ENCODE results near the gene ZCCHC14.

ZCCHC14 gene

DNA sequence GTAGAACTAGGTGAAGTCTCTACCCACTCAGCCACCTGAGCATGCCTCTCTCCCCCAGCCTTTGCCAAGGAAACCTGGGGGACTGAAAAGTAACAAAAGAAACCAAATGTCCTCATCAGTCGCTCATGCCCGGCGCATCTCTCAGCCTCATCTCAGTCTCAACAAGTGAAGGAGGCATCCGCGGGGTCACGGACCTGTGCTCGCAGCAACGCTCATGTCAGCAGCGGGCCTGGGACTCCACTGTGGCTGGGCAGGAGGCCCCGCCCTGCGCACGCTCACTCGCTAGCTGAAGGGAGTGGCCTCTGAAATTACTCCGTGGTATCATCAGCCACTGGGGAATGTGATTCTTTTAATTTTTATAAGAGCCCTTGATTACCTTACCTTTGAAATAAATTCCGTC lies 69.4 kb downstream of the ZCCHC14 start:
- DNase-seq = no peak

GRCh38 chr16:87422106-87422505 lies 70.7 kb downstream of the ZCCHC14 start:
- no peak for DNase-seq

DNA sequence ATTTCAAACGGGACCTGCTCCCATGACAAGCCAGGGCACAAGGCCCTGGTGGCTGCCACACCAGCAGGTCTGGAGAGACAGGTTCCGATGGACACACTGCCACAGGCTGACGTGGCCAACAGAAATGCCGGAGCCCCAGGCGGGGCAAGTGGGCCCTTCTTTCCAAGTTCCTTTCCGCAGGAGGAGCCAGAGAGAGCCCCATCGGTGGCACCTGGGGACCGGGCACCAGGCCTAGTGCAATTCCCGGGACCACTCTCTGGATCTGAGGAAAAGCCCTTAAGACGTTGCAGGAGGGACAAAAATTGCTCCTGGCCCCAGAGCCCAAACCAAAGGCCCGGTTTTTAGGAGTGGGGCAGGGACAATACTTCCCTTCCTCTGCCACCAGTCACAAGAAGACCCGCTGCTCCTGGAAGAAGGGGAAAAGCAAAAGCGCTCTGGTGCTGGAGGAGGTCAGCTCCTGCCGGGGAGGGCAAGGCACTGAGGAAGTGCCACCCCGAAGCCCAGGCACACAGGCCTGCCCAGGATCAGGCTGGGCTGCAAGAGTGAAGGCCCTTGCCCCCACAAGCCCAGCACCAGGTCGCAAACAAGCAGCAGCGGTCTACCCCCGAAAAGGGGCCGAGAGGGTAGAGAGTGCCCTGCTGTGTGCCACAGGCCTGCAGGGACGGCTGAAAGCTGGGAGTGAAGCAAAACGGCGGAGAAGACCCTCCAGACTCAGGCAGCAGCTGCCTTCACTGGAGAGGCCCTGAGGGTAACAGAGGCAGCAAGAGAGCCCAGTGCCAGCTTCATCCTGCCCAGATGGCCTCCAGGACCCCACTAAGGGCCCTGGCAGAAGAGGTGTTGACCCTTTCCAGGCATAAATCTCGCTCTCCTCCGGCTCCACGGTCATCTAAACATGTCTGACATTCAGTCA lies 71.6 kb downstream of the ZCCHC14 start:
- DNase-seq = no peak

DNA sequence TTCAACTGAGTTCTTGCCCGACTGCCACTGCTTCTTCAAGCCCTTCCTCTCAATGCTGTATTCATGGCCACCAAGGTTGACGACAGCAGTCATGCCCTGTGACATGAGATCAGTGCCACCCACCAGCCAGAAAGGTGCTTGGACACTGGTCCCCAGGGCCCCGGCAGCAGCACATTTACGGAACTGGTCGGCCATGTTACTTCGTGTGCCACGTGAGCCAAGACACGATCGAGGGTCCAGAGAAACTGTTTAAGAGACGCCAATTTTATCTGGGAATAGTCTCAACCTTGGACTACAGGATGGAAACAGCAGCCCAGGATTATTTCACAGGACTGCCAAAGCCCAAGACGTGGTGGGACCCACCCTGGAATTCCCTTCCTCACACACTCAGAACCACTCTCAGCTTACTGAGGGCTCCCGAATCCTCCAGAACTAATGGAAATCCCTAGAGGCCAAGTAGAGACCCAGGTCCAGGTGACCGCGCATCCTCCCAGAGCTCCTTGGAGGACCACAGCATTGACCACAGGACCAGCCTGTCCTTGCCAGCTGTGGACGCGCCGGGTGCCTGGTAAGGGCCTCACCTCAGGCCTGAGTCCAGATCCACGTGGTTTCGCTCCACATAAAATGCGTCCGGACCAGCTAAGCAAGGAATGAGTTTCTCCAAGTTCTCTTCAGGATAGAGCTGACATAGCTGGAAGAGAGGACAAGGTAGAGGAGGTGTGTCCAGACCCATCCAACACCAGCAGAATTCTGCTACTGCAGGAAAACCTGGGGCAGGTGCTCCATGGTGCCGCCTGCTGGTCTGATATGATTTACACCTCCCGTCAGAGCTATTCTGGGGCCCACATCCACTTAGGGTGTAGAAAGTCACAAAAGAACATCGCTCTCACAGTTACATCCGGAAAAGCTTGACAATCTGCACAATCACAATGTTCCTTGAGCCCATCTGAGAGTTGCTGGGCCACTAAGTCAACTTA lies 72.5 kb downstream of the ZCCHC14 start:
- DNase-seq = no peak

DNA sequence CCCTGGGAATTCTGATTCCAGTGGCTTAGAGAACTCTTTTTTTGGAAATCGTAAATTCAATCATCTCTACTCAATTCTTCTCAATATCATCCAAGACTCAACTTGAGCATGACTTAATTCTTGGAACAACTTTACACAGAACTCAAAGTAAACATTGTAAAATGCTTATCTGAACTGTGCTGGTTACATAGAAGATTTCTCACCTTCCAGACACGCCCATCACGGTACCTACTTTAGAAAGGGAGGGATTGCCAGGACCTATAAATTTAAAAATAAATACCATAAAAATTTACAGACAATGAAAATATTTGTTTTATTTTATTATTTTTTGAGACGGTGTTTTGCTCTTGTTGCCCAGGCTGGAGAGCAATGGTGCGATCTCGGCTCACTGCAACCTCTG lies 74.2 kb downstream of the ZCCHC14 start:
- no peak for DNase-seq

GRCh38 chr16:87418216-87418615 lies 74.6 kb downstream of the ZCCHC14 start:
- DNase-seq = no peak

- no peak for DNase-seq
Measured at GRCh38 chr16:87417528-87417910, 75.3 kb downstream of the ZCCHC14 start.

- DNase-seq = peak; percentile 61
Measured at GRCh38 chr16:87416826-87417527, 75.8 kb downstream of the ZCCHC14 start.

- DNase-seq = no peak
Measured at GRCh38 chr16:87415441-87415840, 77.4 kb downstream of the ZCCHC14 start.

GRCh38 chr16:87414251-87414680 lies 78.6 kb downstream of the ZCCHC14 start:
- no peak for DNase-seq

DNA sequence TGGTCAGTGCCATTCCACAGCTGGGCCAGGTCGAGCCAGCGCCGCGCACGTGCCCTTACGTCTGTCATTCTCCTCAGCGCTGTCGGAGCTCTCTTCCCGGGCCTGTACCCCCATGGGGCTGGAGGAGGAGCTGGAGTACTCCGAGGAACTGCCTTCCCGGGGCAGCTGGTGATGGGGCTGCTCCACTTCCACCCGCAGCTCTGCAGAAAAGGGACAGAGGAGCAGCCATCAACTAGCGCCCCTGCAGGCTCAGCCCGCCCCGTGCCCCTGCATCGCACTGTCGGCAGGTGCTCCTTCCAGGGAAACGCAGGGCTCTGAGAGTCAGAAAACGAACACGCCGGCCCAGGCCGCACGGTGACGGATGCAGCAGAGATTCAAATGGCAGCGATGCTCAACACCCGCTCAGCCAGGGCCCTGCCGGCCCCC lies 79.8 kb downstream of the ZCCHC14 start:
- DNase-seq = no peak

DNA sequence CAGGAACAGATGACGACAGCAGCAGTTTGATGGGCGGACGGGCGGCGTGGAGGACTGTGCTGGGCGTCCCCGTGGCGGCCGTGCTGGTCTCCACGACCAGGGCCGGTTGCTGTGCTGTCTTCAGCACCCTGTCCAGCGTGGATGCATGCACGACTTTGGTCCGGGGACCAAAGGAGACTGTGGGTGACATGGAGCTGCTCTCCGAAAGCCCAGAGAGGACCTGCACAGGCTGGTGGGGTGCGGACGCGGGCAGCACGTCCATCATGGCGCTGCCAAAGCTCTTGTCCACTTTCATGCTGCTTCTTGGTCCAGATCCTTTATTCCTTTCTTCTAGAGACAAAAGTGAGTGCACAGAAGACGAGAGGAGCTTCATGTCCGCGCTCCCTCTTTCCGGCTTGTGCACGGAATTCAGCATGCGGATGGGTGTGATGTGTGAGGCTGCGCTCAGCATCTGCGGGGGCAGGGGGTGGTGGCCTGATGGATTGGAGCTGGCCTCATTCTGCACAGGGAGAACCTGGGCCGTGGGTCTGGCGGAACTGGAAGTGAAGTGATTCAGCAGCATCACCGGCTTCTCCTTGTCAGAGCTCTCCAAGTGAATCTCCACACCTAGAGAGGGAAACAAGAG lies 80.3 kb downstream of the ZCCHC14 start:
- DNase-seq = no peak

DNA sequence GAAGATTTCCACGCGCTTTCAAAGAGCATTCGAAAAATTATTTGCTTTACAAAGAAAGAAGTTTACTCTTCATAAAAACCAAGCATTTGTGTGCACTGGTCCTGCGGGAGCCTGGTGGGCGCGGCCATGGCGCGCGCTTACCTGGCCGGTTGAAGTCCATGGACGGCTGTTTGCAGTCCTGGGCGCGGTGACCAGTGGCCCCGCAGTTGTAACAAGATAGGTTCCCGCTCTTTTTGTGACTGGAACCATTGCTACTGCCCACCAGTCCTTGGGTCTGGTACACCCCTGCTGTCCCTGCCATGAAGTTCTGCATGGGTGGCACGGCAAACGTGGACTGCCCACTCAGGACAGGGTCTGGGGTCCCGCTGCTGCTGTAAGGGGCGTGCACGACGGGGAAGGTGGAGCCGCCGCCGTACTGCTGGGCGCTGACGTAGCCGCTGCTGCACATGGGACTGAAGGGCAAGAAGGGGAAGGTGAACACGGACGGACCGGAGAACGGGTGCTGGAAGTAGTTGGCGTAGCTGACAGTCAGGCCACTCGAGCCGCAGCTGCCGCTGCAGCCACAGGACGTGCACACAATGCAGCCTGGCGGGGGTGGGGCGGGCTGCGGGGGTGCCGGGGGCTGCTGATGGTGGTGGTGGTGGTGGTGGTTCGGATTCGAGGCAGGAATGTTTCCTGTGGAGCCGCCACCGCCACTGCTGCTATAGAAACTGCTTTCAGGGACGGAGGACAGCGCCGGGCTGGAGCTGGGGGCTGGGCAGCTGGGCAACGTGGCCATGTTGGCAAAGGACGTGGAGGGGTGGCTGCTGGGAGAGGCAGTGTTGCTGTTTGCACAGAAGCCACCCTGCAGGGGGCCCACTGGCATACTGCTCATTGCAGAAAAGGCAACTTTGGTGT lies 81.2 kb downstream of the ZCCHC14 start:
- no peak for DNase-seq

DNA sequence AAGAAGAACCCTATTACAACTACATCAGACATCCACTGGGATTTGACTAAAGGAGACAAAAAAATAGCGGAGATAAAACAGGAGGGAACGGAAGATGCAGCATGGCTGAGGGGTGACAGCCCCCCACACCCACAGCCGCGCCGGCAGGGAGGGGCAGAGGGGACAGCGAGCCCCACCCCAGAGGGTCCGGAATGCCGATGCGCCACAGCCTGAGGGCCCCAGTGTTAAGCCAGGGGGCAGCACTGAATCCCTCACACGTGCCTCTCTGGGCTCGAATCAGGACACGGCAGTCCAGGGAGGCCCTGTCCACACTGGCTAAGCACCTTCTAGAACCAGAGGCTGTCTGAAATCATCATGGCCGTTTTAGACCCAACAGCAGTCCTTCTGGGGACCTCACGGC lies 81.9 kb downstream of the ZCCHC14 start:
- DNase-seq = no peak

DNA sequence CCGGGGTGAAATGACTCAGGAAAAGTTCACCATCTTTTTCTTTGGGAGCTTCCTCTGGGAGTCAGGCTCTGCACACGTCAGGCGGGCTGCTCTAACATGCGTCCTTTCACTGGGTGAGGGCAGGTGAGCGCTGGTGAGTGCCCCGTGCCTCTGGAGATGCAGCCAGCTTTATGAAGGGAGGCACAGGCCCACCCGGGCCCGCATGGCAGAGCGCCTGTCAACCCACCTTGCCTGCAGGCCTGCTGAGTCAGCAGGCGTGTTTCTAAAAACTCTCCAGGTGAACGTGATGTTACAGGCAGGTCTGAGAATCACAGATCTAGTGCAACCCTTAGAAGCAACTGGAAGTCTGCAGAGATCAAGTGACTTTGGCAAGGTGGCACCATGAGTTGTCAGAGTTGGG lies 82.3 kb downstream of the ZCCHC14 start:
- no peak for DNase-seq

DNA sequence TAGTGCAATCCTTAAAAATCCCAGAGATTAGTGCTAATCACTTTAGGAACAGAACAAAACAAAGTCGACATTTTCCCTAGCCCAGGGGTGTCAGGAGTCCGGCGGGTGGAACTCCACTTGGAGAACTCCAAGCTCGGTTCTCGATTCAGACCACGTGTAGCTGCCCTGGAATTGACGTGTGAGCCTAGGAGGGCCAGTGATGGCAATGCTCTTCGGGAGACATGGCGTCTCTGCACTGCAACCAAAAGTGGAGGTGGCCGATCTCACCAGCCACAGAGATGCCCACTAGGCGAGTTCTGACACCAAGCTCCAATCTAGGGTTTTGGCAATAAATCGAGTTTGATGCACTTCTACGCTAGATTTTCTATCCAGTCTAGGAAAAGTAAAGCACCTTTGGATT lies 83.0 kb downstream of the ZCCHC14 start:
- DNase-seq = no peak

DNA sequence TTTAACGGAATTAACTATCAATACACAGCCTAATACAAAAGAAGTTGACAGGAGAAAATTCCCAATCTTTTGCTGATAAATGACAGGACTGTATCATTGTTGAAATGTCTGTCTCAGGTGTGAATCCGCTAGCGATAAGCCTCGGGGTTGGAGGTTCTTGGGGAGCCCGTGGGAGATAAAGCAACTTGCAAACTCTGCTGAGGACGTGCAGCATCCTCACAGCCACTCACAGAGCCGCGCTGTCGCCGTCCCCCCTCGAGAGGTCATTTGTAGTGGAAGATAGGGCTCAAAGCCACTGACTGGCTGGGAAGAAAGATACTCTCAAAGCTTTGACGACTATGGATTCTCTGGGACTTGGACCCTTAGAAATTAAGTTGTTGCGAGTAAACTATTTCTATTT lies 83.7 kb downstream of the ZCCHC14 start:
- no peak for DNase-seq

GRCh38 chr16:87407511-87408112 lies 85.2 kb downstream of the ZCCHC14 start:
- peak; percentile 84 for DNase-seq

GRCh38 chr16:87406495-87407088 lies 86.2 kb downstream of the ZCCHC14 start:
- DNase-seq = no peak

Data from eye (tissue), 1 donor.